PFSK-1 (cell line): Measurements from ENCODE around the gene C16orf96.

Experiments
- FOXP2 ChIP-seq: optimal IDR thresholded peaks from 2 replicates; pipeline ENCODE3; 2011; ENCODE audit warnings: borderline replicate concordance, control low read depth, inconsistent platforms; ENCODE audit not compliant: insufficient read depth; ENCODE audit errors: extremely low read length, extremely low read depth
- POLR2AphosphoS5 ChIP-seq: IDR thresholded peaks from 2 replicates; pipeline ENCODE4 v1.6.1; 2012; ENCODE audit warnings: low read depth, mild to moderate bottlenecking, control low read depth, low read length, moderate library complexity
- REST ChIP-seq, 2 experiments: IDR thresholded peaks; 2 replicates each; pipeline versions ENCODE4 v1.6.1 to v1.8.0; 2011 to 2012; ENCODE audit warnings: low read depth in 2 of 2, low read length in 2 of 2, control low read depth in 1 of 2, inconsistent platforms in 1 of 2, mild to moderate bottlenecking in 1 of 2, moderate library complexity in 1 of 2; ENCODE audit not compliant: insufficient read depth in 1 of 2
- SIN3A ChIP-seq: IDR thresholded peaks from 2 replicates; pipeline ENCODE4 v1.6.1; 2012; ENCODE audit warnings: mild to moderate bottlenecking, low read length, moderate library complexity, borderline replicate concordance; ENCODE audit not compliant: insufficient read depth
- TAF1 ChIP-seq: IDR thresholded peaks from 2 replicates; pipeline ENCODE4 v1.6.1; 2012; ENCODE audit warnings: low read length, control low read depth, borderline replicate concordance; ENCODE audit not compliant: insufficient read depth

Gene C16orf96

GRCh38 chr16:4609200-4610010, 53.3 kb downstream of the C16orf96 start:
- TF ChIP-seq POLR2AphosphoS5 (no peak), REST (IDR thresholded peaks at IDR 0.05; ENCODE audit: insufficient read depth in 1 of 2, low read depth in 2 of 2, low read length in 2 of 2) (no peak), SIN3A (no peak), FOXP2 (no peak), TAF1 (no peak)

DNA sequence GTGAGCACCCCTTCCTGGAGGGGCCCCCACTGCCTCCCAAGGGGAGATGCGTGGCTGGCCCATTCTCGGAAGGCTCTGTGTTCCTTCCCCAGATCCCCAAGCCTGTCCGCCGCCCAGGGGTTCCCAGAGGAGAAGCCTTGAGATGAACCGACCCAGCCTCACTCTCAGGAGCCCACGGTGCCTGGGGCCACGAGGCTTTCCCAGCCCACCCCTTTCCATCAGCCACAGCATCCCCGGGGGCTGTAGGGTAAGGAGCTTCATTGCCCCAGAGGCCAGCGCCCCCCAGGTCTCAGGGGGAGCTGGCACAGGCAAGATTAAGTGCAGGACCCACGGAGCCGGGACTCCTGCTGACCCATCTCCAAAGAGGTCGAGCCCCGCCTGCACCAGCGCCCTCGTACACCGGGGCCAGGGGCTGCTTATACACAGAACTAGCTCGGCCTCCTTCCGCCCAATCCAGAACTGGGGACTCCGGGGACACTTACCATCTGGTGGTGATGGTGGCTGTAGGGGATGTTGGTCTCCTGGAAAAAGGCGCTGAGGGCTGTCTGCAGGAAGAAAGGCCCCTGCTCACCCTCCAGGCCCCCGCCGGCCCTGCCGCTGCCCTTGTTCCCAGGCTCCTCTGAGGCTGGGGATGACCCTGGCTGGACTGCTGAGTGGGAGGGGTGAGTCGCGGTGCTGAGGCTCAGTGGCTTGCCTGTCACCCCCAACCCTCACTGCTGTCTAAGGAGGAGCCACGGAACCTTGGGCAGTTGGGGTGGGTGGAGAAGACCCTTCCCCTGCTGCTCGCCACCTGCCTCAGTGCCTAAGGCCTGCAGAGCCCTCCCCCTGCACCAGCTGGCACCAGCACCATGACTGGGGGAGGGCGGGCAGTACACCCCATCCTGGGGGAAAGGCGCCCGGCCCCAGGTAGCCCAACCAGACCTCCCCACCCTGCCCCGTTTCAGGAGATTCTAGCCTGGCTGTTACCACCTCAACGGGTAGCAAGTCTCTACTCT, 54.2 kb downstream of the C16orf96 start:
- no peak for TF ChIP-seq TAF1
- no peak for TF ChIP-seq FOXP2
- no peak for TF ChIP-seq REST (IDR thresholded peaks at IDR 0.05; ENCODE audit: insufficient read depth in 1 of 2, low read depth in 2 of 2, low read length in 2 of 2)
- no peak for TF ChIP-seq POLR2AphosphoS5
- TF ChIP-seq SIN3A: no peak

DNA sequence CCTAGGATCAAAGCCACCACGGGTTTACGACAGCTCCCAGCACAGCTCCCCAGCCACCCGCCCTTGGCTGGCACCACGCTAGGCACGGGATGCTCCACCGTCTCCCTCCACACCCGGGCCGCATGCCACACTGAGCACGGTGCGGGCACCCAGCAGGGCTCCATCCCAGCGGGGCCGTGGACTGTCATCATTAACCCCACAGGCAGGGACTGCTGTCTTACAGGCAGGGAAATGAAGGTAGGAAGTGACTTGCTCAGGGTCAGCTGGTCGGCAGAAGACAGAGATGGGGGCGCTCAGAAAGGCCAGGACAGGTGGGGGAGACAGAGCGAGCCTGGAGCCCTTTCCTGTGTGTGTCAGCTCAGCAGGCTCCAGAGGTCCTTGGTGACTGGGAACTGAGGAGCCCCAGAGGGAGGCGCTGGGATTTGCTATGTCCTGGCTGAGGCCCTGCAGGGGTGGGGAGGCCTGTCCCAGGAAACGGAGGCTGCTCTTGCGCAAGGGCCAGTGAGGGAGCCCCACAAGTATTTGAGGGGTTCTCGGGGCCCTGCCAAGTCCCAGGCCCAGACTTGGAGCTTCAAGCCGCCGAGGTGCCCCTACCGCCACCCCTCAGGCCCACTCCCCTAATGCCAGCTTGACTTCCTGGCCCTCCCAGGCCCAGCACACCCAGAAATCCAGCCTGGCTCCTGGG, 55.3 kb downstream of the C16orf96 start:
- TF ChIP-seq SIN3A: no peak
- no peak for TF ChIP-seq TAF1

DNA sequence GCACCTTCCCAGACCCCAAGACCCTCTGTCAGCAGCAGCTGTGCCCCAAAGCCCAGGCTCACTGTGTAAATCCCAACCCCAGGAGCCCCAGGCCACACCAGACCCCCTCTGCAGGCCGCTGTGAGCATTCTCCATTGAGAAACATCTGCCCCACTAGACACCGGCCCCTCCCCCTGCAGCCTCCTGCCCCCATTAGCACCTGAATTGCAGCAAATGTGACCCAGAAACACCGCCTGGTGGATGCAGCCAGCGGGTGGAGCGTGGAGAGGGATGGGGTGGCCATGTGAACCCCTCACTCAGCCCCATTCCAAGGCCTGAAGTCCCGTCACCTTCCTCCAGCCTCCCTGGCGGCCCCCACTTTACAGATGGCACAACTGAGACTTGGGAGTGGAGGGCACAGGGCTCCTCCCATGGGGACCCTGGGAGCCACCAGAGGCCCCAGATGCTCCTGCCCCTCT, 56.4 kb downstream of the C16orf96 start:
- TF ChIP-seq REST (IDR thresholded peaks at IDR 0.05; ENCODE audit: insufficient read depth in 1 of 2, low read depth in 2 of 2, low read length in 2 of 2): no peak
- no peak for TF ChIP-seq FOXP2
- TF ChIP-seq TAF1: no peak
- no peak for TF ChIP-seq POLR2AphosphoS5
- TF ChIP-seq SIN3A: no peak
